GM12801 (cell line): ENCODE measurements around the gene CD55.

Source experiments
- CTCF ChIP-seq: IDR thresholded peaks from one replicate; pipeline ENCODE4 v1.5.1; 2011; ENCODE audit warnings: control low read depth; ENCODE audit not compliant: insufficient read length; ENCODE audit errors: extremely low read depth

CD55 gene

GRCh38 chr1:207321079-207321789 is at the start of gene CD55:
Gene CD55 (plus strand): TSS chr1:207321678. CDS start chr1:207321766, 88 bp downstream.
- no peak for TF ChIP-seq CTCF

DNA sequence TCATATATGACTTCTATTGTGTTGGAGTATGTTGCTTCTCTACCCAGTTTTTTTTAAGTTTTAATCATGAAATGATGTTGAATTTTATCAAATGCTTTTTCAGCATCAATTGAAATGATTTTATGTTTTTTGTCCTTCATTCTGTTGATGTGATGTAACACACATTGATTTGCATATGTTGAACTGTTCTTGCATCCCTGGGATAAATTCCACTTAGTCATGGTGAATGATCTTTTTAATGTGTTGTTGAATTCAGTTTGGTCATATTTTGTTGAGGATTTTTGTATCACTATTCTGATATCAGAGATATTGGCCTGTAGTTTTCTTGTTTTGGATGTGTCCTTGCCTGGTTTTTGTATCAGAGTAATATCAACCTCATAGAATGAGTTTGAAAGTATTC is 46.6 kb upstream of the CD55 start:
- no peak for TF ChIP-seq CTCF

GRCh38 chr1:207276465-207276864 is 45.0 kb upstream of the CD55 start:
- TF ChIP-seq CTCF = no peak

GRCh38 chr1:207277241-207277640 is 44.2 kb upstream of the CD55 start:
- TF ChIP-seq CTCF = no peak

DNA sequence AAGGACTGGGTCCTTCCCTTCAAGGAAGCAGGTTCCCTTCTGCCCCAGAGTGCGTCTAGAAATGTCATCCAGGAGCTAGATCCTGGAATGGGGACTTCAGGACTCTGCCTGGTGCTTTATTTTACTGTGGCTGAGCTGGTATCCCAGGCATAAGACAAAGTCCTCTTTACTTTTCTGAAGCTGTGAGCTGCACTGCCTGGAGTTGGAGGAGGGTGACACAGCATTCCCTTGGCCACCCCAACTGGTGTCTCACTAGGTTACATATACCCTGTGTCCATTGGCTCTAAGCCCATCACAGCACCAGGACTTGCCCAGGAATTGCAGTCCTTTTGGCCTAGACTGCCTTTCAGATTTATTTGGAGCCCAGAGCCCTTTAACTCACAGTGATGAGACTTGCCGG is 41.8 kb upstream of the CD55 start:
- no peak for TF ChIP-seq CTCF

GRCh38 chr1:207280706-207281105 is 40.8 kb upstream of the CD55 start:
- TF ChIP-seq CTCF = no peak

- no peak for TF ChIP-seq CTCF
Observed at GRCh38 chr1:207282058-207282457, 39.4 kb upstream of the CD55 start.
